Mammary epithelial cell (primary cell): Measurements from ENCODE around the gene ZIC1.

Source experiments
- EZH2 ChIP-seq: IDR thresholded peaks from 2 replicates; pipeline ENCODE4 v1.6.1; 2012; ENCODE audit warnings: low read length, inconsistent platforms, borderline replicate concordance
- TF ChIP-seq, protein P1 (sequence below), 2 donors: IDR thresholded peaks in 1 of 2; conservative IDR thresholded peaks in 1 of 2; 2 replicates each; pipeline ENCODE4 v1.5.1; 2011 to 2012; ENCODE audit warnings: inconsistent platforms in 2 of 2, low read length in 2 of 2, mild to moderate bottlenecking in 2 of 2, control low read depth in 1 of 2, low read depth in 1 of 2; ENCODE audit not compliant: insufficient read depth in 1 of 2; ENCODE audit errors: extremely low read depth in 1 of 2

- no peak for TF ChIP-seq EZH2
- TF ChIP-seq, protein P1, sequence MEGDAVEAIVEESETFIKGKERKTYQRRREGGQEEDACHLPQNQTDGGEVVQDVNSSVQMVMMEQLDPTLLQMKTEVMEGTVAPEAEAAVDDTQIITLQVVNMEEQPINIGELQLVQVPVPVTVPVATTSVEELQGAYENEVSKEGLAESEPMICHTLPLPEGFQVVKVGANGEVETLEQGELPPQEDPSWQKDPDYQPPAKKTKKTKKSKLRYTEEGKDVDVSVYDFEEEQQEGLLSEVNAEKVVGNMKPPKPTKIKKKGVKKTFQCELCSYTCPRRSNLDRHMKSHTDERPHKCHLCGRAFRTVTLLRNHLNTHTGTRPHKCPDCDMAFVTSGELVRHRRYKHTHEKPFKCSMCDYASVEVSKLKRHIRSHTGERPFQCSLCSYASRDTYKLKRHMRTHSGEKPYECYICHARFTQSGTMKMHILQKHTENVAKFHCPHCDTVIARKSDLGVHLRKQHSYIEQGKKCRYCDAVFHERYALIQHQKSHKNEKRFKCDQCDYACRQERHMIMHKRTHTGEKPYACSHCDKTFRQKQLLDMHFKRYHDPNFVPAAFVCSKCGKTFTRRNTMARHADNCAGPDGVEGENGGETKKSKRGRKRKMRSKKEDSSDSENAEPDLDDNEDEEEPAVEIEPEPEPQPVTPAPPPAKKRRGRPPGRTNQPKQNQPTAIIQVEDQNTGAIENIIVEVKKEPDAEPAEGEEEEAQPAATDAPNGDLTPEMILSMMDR (conservative IDR thresholded peaks at IDR 0.05 in 1 of 2, IDR thresholded peaks at IDR 0.05 in 1 of 2; ENCODE audit: extremely low read depth in 1 of 2, insufficient read depth in 1 of 2, low read depth in 1 of 2, low read length in 2 of 2), result no peak
Observed at GRCh38 chr3:147364771-147365170, 44.4 kb upstream of the ZIC1 start.
